GM15510 (cell line): ENCODE results near the gene APBA1.

Source experiments
- POLR2A ChIP-seq: IDR thresholded peaks from 3 replicates; pipeline ENCODE4 v1.6.1; 2011; ENCODE audit warnings: borderline replicate concordance; ENCODE audit not compliant: insufficient read length; ENCODE audit errors: extremely low read depth

APBA1 gene

DNA sequence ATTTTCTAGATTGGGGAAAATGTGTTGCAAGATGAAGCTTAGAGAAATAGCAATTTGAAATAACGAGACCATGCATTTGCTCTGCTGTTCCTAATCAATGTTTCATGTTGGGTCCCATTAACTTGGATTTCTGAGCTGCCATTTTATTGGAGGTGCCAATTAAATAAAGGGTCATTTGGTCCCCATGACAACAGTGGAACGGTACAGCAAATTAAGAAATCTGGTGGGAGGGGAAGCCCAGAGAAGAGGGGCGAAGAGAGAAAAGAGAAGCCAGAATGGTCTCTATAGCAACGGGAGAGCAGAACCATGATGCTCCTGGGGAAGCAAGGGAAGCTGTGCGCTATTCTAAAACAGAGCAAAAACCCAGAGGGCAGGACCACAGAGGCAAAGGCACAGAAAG is 226.9 kb downstream of the APBA1 start:
- no peak for TF ChIP-seq POLR2A

DNA sequence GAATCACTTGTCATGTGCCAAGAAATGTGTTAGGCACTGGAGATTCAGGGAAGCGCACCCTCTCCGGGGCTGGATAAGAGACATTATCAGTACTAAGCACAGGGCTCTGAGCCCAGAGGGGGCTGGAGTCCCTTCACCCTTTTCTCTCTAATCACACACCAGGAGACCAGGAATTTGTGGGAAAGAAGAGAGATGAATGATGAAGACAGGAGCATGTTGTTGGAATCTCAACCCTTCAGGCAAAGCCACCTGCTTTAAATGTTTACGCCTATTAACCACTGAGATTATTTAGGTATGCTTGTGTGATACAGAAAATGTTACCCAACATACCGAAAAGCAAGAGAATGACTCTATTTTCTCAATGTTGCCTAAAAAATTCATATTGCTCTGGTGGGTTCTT is 227.4 kb downstream of the APBA1 start:
- TF ChIP-seq POLR2A: no peak

DNA sequence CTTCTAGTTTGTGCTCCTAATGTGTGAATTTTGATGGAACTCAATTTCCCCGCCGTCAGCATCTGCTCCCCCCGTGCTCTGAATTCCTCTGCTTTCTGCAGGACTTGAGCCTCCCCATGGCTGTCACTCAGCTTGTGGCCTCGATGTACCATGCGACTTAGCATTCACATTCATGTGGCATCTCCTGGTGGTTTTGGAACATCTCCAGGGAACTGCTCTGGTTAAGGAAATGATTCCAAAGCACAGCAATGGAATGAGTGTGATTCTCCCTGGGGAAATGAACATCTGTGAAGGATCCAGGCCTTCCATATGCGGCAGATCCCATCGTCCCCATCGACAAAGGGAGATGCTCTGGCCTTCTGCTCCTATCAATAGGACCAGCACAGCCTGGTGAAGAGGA is 228.2 kb downstream of the APBA1 start:
- TF ChIP-seq POLR2A: no peak

DNA sequence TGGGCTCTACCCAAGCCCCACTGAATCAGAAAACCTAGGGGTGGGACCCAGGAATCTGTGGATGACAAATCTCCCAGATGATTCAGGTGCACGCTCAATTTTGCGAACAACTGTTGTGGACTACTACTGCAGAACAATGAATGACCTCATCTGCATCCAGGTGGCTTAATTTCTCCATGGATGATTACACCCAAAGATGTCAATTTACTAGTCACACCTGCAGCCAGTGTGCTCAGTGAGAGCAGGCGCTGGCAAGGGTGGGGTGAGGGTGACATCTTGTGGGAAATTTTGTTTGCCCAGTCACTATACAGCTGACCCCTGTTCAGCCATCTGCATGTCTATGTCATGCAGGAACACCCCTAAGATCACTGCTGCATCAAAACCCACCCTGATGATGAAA is 229.0 kb downstream of the APBA1 start:
- TF ChIP-seq POLR2A: no peak

DNA sequence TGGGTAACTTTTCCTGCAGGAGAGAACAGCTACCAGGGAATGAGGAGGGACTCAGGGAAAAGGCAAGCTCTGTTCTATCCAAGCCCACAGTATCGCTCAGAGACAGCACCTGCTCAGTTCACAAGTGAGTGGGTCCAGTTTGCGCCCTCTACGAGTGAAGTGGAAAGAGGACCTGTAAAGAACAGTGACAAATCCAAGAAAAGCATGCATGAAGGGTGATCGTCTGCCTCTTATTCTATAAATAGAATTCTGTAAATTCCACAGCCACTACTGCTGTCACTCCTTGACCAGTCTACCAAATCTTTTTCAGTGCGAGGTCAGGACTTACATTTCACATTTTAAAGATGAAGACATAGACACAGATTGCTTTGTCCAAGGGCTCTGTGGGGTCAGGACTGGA is 229.7 kb downstream of the APBA1 start:
- TF ChIP-seq POLR2A: no peak

DNA sequence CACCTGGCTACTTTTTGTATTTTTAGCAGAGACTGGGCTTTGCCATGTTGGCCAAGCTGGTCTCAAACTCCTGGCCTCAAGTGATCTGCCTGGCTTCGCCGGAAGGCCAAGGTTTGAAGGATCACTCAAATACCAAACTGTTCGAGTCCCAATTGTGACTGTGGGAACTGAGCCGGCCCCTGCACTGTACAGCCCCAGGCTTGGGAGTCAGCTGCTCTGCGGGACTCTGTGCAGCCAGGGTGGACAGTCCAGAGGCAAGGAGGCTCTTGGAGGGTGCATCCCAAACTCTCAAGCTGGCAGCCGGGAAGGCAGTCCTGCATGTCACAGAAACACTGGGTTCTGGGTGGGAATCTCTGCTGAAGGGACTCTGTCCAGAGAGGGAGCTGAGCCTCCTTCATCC is 238.2 kb downstream of the APBA1 start:
- no peak for TF ChIP-seq POLR2A

DNA sequence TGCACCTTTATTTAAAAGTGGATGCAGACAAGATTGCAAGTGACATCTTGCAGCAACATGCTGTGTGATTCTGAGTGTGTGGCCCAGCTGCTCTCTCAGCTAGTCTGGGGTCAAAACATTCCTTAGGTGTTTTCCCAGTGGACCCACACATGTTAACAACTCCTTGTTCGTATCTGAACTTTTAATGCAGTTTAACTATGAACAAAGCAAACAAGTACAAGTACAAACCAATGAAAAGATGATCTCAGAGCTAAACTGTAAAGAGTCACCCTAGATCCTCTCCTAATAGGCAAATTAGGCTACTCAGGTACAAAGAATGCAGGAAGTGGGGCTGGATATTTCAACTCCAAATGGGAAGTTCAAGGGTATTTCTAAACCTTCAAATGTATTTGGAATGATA is 238.8 kb downstream of the APBA1 start:
- no peak for TF ChIP-seq POLR2A

DNA sequence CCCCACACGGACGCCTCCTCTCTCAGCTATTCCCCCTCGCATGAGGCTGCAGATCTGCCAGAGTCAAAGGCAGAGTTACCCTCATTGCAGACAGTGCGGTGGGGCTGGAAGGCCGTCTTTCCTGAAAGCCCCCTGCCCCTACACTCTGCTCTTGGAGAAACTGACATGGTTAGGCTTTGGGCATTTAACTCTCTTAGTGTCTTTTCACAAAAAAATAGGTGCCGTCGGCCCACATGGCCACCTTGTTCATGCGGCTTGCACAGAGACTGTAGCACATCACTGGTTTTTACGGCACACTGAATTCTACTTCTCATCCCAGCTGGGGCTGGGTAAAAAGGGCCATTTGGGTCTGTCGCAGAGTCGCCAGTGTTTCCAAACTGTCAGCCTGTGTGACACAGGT is 239.5 kb downstream of the APBA1 start:
- no peak for TF ChIP-seq POLR2A

DNA sequence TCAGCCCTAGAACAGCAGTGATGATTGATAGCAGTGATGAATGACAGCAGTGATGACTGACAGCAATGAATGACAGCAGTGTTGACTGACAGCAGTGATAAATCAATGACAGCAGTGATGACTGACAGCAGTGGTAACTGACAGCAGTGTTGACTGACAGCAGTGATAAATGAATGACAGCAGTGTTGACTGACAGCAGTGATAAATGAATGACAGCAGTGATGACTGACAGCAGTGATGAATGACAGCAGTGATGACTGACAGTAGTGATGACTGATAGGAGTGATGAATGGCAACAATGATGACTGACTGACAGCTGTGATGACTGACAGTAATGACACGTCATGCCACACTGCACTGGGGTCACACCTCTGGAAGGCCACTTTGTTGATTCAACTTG is 240.4 kb downstream of the APBA1 start:
- TF ChIP-seq POLR2A: no peak

DNA sequence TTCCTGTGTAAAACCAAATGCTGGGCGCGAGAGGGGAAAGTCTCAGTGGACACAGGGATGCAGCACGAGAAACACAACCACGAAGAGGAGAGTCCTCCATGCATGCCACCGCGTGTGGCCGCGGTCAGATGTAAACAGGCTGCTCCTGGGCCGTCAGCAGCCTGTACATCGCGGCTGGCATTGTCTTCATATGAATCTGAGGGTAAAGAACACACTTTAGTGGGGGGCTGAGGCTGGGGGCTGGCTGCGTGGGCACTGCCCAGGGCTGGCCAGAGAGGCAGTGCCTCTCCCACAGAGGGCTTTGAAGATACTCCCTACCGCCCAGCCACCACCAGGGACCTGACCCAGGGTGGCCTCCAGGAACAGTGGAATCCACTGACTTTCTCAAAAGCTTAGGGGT is 241.0 kb downstream of the APBA1 start:
- TF ChIP-seq POLR2A: no peak

DNA sequence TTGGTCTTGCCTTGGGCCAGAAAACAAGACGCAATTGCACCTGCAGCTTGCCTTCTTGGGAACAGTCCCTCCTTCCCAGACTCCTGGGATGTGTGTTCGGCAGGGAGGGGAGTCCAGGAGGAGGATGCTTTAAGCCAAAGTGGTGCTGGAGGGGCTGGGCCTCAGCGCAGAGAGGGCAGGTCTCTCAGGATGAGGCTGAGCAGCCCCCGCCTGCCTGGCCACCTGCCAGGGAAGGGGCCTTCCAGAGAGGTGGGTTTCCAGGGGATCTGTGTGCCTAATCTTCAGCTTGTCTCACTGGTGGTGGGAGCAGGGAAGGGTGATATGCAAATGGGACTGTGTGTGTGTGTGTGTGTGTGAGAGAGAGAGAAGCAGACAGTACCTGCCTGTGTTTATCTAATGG is 242.0 kb downstream of the APBA1 start:
- TF ChIP-seq POLR2A: no peak

DNA sequence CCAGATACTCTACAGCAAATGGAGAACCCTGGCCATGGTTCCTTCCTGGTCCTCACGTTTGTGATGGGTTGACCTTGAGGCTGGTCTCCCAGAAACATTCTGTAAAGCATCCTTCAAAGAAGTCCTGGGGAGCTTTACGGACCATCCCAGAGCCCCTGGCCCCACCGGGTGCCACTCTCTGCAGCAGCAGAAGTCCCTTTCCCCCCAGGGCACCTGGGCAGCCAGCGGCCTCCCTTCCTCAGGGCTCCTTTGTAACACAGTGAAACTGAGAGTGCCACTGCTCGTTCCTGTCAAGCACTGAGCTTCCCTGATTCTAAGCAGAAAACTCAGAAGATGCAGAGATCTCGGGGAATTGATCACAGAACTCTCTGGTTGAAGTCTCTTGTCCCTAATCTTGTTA is 242.9 kb downstream of the APBA1 start:
- TF ChIP-seq POLR2A: no peak

DNA sequence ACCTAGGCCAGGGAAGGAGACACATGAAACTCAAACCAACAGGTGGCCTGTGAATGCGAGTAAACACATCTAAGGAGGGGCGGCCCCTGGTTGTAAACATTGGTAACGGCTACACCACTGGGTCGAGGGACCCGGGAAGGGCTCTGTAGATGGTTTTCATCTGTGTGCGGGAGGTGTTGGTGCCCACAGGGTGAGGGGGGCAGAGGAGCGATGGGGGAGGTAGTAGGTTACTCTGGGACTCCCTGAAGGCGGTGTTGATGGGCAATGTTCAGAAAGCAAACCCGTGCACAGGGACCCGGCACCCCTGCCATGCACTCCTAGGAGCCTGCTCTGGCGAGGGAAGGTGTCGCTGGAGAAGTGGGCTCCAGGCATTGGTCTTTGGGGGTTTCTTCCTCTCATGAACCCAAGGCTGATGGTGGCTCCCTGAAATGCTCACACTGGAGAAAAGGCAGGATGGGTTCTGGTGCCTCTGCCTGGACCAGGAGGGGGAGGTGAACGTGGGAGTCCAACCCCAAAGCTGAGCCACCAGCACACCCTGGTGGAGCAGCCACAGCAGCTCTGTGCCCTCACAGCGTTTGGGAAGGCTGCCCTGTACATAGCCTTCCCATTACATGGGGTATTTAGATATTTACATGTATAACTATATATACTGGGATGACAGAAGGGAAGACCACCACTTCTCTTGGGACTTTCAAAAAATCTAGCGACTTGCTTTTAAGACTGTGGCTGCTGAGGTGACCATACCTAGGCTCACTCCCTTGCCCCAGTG is 244.0 kb downstream of the APBA1 start:
- TF ChIP-seq POLR2A: no peak

DNA sequence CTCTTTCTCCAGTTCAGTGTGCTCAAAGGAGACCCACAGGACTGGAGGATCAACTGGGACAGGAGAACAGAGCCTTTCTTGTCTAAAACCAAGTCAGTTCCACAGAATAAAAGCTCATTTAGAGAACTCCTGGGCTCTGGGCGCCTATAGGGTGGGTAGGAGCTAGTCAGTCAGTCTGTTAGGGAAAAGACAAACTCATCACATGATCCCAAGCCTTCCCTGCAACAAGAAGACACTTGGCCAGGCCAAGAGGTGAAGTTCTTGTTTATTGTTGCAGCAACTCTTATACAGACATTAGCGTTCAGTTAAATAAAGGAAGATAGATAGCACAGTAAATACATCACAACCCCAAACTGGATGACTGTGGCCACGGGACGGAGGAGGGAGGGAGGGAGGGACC is 244.9 kb downstream of the APBA1 start:
- TF ChIP-seq POLR2A: no peak

DNA sequence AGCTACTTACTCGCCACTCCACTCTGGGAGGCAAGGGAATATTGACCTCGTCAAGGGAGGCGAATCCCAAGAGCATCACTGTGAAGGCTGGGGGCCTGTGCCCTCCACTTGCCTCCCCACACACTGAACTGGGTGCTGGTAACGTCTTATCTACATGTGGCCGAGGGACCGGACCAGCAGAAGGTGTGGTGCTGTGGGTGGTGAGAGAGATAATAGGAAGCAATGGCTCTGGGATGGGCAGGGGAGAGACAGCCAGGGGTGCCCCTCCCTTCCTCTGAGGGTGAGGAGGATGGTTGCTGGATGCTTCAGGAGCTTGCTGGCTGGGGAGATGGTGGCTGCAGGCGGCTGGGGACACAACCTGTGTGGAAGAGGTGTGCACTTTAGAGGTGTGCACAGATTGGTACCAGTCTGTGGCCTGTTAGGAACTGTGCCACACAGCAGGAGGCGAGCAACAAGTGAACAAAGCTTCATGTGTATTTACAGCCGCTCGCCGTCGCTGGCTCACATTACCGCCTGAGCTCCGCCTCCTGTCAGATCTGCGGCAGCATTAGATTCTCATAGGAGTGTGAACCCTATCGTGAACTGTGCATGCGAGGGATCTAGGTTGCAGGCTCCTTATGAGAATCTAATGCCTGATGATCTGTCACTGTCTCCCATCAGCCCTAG is 246.9 kb downstream of the APBA1 start:
- no peak for TF ChIP-seq POLR2A

DNA sequence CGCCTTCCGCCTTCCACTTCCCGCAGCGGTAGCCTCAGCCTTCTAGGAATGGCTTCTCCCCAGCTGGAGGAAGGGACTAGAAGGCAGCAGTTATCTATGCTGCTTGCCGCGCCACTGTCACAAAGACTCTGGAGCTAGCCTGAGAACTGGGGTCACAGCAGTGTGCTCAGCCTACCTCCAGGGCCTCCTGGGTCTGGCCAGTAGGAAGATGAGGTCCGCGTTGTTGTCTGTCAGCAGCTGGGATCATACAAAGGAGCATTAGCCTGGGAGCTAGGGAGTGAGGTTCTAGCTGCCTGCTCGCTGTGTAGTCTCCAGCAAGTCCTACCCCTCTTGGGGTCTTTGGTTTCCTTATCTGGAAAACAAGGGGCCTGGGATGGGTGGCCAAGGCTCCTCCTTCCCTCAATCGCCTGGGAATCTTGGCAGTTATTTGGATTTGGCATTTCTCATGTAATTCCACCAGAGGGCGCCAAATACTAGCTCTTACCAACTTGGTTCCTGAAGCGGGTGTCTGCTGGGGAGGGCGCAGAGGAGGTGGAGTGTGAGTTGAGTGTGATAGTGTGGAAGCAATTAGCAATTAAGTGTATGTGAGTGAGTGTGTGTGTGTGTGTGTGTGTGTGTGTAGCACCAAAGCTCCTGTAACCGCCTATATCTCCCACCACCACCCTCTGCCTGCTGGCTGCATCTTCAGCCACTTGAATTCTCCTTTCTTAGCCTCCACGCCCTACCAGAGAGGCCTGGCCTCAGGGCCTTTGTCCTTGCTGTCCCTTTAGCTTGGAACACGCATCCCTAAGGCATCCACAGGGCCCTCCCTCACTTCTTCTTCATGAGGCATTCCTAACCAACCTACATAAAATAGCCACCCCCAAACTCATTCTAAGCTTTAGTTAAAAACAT is 250.0 kb downstream of the APBA1 start:
- TF ChIP-seq POLR2A: no peak

DNA sequence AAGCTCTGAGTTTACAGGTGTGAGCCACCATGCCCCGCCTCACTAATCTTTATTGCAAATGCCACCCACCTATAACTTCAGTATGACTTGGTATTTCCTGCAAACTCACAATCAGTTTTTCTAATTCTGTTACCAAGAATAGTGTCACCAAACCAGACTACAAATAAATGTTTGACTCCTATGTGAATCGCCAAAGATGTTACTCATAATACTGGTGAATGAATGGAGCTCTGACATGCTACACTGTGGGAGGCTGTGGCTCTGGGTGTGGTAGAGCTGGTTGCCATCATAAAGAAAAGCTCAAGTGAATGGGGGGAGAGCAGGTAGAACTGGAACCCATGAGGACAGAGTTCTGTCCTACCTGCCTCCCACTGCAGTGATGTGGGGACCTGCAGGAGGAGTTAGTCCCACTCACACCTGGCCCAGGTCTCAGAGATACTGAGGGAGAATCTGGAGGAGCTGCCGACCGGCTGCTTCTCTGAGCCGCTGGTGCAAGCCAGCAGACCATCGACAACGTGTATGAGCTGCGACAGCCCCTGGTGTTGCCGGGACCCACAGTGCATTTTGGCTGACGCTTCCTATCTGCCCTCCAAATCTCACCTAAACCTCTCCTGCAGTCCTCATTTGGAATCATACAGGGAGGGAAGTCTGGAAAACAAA is 251.4 kb downstream of the APBA1 start:
- TF ChIP-seq POLR2A: no peak
